ENCODE results near the gene GPC3. TPM values are rescaled to one million over a fixed set of nuclear protein-coding genes. Genes with fewer than 3 reads are reported as not detected.

GPC3 gene
- total RNA-seq, 1 experiment from 2014 or later, result 0.24 TPM

- CTCF ChIA-PET, result no interaction called here
- Histone ChIP-seq H3K36me3 (ENCODE audit: insufficient read depth, low read length, poor library complexity, severe bottlenecking) (no peaks in the 10 kb centered on the region), H3K27me3 (replicated peaks; ENCODE audit: insufficient read depth, low read depth, low read length, poor library complexity) (no peaks in the 10 kb centered on the region), H3K9me3 (ENCODE audit: low read depth, low read length, poor library complexity, severe bottlenecking) (no peaks in the 10 kb centered on the region), H3K27ac (ENCODE audit: low read depth, low read length, poor library complexity, severe bottlenecking) (no peak overlapping the region), H3K4me3 (ENCODE audit: low read depth, low read length, poor library complexity, severe bottlenecking) (no peak overlapping the region), H3K4me1 (ENCODE audit: insufficient read depth, low read length, poor library complexity, severe bottlenecking) (no peaks in the 10 kb centered on the region)
- no peak for TF ChIP-seq EZH2 (IDR thresholded peaks at IDR 0.05; ENCODE audit: borderline replicate concordance, low read depth, low read length, poor library complexity, severe bottlenecking)
- TF ChIP-seq CTCF (conservative IDR thresholded peaks at IDR 0.05; ENCODE audit: low read depth, low read length), result no peak
- POLR2A ChIA-PET (ENCODE audit: low non-redundant PET), result no interaction called here
- BruUV-seq (replicated peaks), result no TSS peak
- no peak for DNase-seq (ENCODE audit: low spot score)
- intact Hi-C loops (cut with micrococcal nuclease; ENCODE audit: unreplicated experiment), result no loop called here
These were observed 474.4 kb downstream of the GPC3 start for GRCh38 chrX:133511041-133511440.

GRCh38 chrX:133497356-133497755 is 488.0 kb downstream of the GPC3 start:
- ChIA-PET CTCF (no interaction called here), POLR2A (ENCODE audit: low non-redundant PET) (no interaction called here)
- peak overlapping the region; percentile 89 for H3K27ac ChIP-seq (ENCODE audit: low read depth, low read length, poor library complexity, severe bottlenecking)
- intact Hi-C loops (cut with micrococcal nuclease; ENCODE audit: unreplicated experiment), result no loop called here
- no peak overlapping the region for H3K4me3 ChIP-seq (ENCODE audit: low read depth, low read length, poor library complexity, severe bottlenecking)
- H3K36me3 ChIP-seq (ENCODE audit: insufficient read depth, low read length, poor library complexity, severe bottlenecking), result no peaks in the 10 kb centered on the region
- no TSS peak for BruUV-seq (replicated peaks)
- DNase-seq (ENCODE audit: low spot score), result peak; percentile 95
- TF ChIP-seq CTCF (conservative IDR thresholded peaks at IDR 0.05; ENCODE audit: low read depth, low read length), result no peak
- TF ChIP-seq EZH2 (IDR thresholded peaks at IDR 0.05; ENCODE audit: borderline replicate concordance, low read depth, low read length, poor library complexity, severe bottlenecking), result no peak
- H3K4me1 ChIP-seq (ENCODE audit: insufficient read depth, low read length, poor library complexity, severe bottlenecking), result peaks cover 15% of the 10 kb centered on the region
- H3K9me3 ChIP-seq (ENCODE audit: low read depth, low read length, poor library complexity, severe bottlenecking), result no peaks in the 10 kb centered on the region
- H3K27me3 ChIP-seq (replicated peaks; ENCODE audit: insufficient read depth, low read depth, low read length, poor library complexity), result no peaks in the 10 kb centered on the region

GRCh38 chrX:133495464-133496391 is 489.7 kb downstream of the GPC3 start:
- no peak for DNase-seq (ENCODE audit: low spot score)
- intact Hi-C loops (cut with micrococcal nuclease; ENCODE audit: unreplicated experiment), result no loop called here

More at GRCh38 chrX:133495464-133496391, 489.7 kb downstream of the GPC3 start:
- no peak overlapping the region for H3K4me3 ChIP-seq (ENCODE audit: low read depth, low read length, poor library complexity, severe bottlenecking)
- no TSS peak for BruUV-seq (replicated peaks)
- no peaks in the 10 kb centered on the region for H3K9me3 ChIP-seq (ENCODE audit: low read depth, low read length, poor library complexity, severe bottlenecking)
- POLR2A ChIA-PET (ENCODE audit: low non-redundant PET), result no interaction called here
- H3K4me1 ChIP-seq (ENCODE audit: insufficient read depth, low read length, poor library complexity, severe bottlenecking), result peaks cover 15% of the 10 kb centered on the region
- no peaks in the 10 kb centered on the region for H3K27me3 ChIP-seq (replicated peaks; ENCODE audit: insufficient read depth, low read depth, low read length, poor library complexity)
- H3K27ac ChIP-seq (ENCODE audit: low read depth, low read length, poor library complexity, severe bottlenecking), result no peak overlapping the region
- H3K36me3 ChIP-seq (ENCODE audit: insufficient read depth, low read length, poor library complexity, severe bottlenecking), result no peaks in the 10 kb centered on the region
- CTCF ChIA-PET, result no interaction called here
- no peak for TF ChIP-seq CTCF (conservative IDR thresholded peaks at IDR 0.05; ENCODE audit: low read depth, low read length)
- TF ChIP-seq EZH2 (IDR thresholded peaks at IDR 0.05; ENCODE audit: borderline replicate concordance, low read depth, low read length, poor library complexity, severe bottlenecking), result no peak
